Skeletal muscle tissue (tissue), 4 donors: ENCODE measurements around the gene DMRTA2. TPM values are rescaled to one million over a fixed set of nuclear protein-coding genes. Genes with fewer than 3 reads are reported as not detected.
A peak's percentile ranks its signal among the peaks of the same experiment; 100 is the strongest.

Experiments
- H3K27ac ChIP-seq: one replicate; pipeline ENCODE4 v1.7.0; 2013; ENCODE audit warnings: mild to moderate bottlenecking, low read depth, low read length, inconsistent platforms
- H3K27me3 ChIP-seq, 3 donors: one replicate each; pipeline ENCODE4 v1.7.0; 2013; ENCODE audit warnings: low read length in 3 of 3; ENCODE audit not compliant: control insufficient read depth in 3 of 3, insufficient read depth in 3 of 3
- H3K36me3 ChIP-seq, 3 donors: one replicate each; pipeline ENCODE4 v1.7.0; 2013; ENCODE audit warnings: low read length in 3 of 3; ENCODE audit not compliant: control insufficient read depth in 3 of 3, insufficient read depth in 3 of 3
- H3K4me1 ChIP-seq, 3 donors: one replicate each; pipeline ENCODE4 v1.7.0; 2013; ENCODE audit warnings: low read length in 3 of 3, mild to moderate bottlenecking in 3 of 3; ENCODE audit not compliant: control insufficient read depth in 3 of 3, insufficient read depth in 3 of 3
- H3K4me3 ChIP-seq, 3 donors: one replicate each; pipeline ENCODE4 v1.7.0; 2013; ENCODE audit warnings: low read length in 3 of 3
- H3K9ac ChIP-seq, 3 donors: one replicate each; pipeline ENCODE4 v1.7.0; 2013; ENCODE audit warnings: low read length in 3 of 3, mild to moderate bottlenecking in 3 of 3, moderate library complexity in 2 of 3, low read depth in 1 of 3
- H3K9me3 ChIP-seq, 3 donors: one replicate each; pipeline ENCODE4 v1.7.0; 2013; ENCODE audit warnings: low read length in 3 of 3; ENCODE audit not compliant: control insufficient read depth in 3 of 3
- total RNA-seq: library from RNA; depleted of rRNA; stranded (reverse); fragments of >200 nt; gene quantifications from one replicate; pipeline ENCODE4 v1.2.3, GENCODE V29; 2014
- donor health status: Osteomylitis.

The DMRTA2 gene
- total RNA-seq, 1 donor from 2014 or later, result under 0.01 TPM

DNA sequence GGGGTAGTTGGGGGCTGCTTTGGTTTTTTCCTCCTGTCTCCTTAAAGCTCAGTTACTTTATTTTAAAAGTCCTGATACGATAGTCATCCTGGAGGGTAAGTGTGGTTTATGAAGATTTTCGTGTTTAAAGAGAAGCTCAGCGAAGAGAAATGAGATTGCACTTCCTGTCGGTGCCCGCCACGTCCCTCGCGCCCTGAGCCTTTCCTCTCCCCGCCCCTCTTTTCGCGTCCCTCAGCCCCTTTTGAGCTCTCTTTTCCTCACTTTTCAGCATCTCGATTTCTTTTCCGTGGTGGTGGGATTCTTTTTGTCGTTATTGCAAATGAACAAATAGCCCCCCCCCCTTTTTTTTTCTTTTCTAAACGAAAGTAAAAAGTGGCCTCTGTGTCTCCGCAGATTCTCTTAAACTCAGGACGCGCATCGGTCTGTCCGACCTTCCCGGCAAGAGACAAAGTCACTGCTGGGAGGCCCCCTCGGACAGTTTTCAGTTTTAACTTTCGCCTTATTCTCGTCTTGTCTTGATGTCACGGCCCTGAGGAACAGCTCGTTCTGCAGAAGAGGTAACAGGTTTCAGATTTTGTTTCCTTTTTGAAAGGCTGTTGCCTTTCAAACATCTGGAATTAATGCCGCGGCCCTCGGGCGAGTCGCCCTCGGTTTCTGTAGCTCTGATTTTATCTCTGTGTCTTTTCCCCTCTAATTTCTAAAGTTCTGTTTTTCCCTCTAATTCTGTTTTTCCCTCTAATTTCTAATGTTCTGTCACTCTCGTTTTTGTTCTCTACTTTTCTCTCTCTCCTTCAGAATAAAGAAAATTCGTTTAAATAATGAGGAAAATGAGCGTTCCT, 1.0 kb upstream of the DMRTA2 start:
- Histone ChIP-seq H3K36me3 (no peaks in the 10 kb centered on the region), H3K4me3 (peak overlapping the region; percentile 22 to 52 (median 40)), H3K4me1 (peaks cover 30 to 38% (median 31%) of the 10 kb centered on the region in 3 donors), H3K27ac (no peak overlapping the region), H3K9me3 (peaks cover 0 to 4% (median 0%) of the 10 kb centered on the region in 3 donors), H3K9ac (no peak overlapping the region), H3K27me3 (peaks cover 91 to 97% (median 97%) of the 10 kb centered on the region in 3 donors)

DNA sequence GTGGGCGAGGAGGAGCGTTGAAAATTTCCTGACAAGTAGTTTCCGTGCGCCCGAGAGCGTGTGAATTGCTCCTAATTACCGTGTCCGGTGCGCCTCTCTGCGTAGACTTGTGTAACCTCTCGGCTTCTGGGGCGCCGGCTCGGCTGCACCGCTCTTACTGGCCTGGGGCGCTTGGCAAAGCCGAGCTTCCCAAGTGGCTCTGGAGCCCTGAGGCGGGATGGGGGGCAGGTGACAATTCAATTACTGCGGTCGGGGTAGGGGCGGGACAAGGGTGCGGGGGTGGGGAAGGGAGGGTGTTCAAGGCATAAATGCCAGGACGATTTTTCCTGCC, 392 bp upstream of the DMRTA2 start:
- Histone ChIP-seq H3K27ac (no peak overlapping the region), H3K9me3 (peaks cover 0 to 4% (median 0%) of the 10 kb centered on the region in 3 donors), H3K4me1 (peaks cover 31 to 40% (median 33%) of the 10 kb centered on the region in 3 donors), H3K4me3 (peak overlapping the region; percentile 22 to 60 (median 48)), H3K9ac (peak overlapping the region in 1 of 3 donors; percentile 32), H3K27me3 (peaks cover 95 to 97% (median 96%) of the 10 kb centered on the region in 3 donors), H3K36me3 (no peaks in the 10 kb centered on the region)

- H3K4me1 ChIP-seq, result peaks cover 28 to 34% (median 31%) of the 10 kb centered on the region in 3 donors
These were observed 633 bp downstream of the DMRTA2 start for GRCh38 chr1:50422675-50422945.

GRCh38 chr1:50421768-50422674, 1.2 kb downstream of the DMRTA2 start:
- Histone ChIP-seq H3K4me3 (no peak overlapping the region), H3K9ac (no peak overlapping the region), H3K27ac (no peak overlapping the region), H3K9me3 (no peaks in the 10 kb centered on the region), H3K36me3 (no peaks in the 10 kb centered on the region), H3K27me3 (peaks cover 95 to 97% (median 95%) of the 10 kb centered on the region in 3 donors), H3K4me1 (peaks cover 25 to 28% (median 26%) of the 10 kb centered on the region in 3 donors)

More at GRCh38 chr1:50422675-50422945, 633 bp downstream of the DMRTA2 start:
- Histone ChIP-seq H3K9ac (peak overlapping the region in 1 of 3 donors; percentile 16), H3K36me3 (no peaks in the 10 kb centered on the region), H3K4me3 (peak overlapping the region in 2 of 3 donors; percentile 22 to 60), H3K27me3 (peaks cover 95 to 97% (median 95%) of the 10 kb centered on the region in 3 donors), H3K9me3 (no peaks in the 10 kb centered on the region), H3K27ac (no peak overlapping the region)

GRCh38 chr1:50421366-50421748, 1.9 kb downstream of the DMRTA2 start:
- peaks cover 95 to 97% (median 95%) of the 10 kb centered on the region in 3 donors for H3K27me3 ChIP-seq
- H3K36me3 ChIP-seq, result no peaks in the 10 kb centered on the region
- no peaks in the 10 kb centered on the region for H3K9me3 ChIP-seq
- no peak overlapping the region for H3K27ac ChIP-seq
- H3K4me3 ChIP-seq, result no peak overlapping the region
- peaks cover 24 to 29% (median 27%) of the 10 kb centered on the region in 3 donors for H3K4me1 ChIP-seq
- H3K9ac ChIP-seq, result no peak overlapping the region

DNA sequence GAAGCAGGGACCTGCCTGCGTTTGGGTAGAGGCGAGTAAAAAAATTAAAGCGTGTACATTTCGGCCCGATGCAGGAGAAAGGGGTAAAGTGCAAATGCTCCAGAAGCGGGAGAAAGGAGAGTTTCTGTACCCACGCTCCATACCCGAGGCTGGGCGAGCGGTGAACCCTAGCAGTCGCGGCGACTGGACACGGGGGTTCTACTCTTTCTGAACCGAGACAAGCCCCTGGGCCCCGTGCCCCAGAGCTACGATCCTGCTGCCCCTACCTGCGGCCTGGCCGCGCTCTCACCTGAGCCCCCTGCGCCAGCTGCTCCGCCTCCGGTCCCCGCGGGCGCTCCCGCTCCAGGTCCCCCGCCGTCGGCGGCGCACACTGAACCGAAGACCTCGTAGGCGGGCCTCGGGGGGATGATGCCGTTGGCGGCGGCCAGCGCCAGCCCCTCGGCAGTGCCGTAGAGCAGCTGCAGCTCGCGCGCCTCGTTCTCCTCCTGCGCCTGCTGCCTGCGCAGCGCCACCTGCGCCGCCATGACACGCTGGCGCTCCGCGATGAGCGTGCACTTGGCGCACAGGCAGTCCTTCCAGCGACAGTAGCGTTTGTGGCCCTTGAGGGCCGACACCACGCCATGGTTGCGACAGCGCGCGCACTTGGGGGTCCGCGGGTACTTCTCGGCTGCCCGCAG, 2.4 kb downstream of the DMRTA2 start:
- H3K4me1 ChIP-seq, result peaks cover 24 to 29% (median 27%) of the 10 kb centered on the region in 3 donors
- no peak overlapping the region for H3K27ac ChIP-seq
- no peaks in the 10 kb centered on the region for H3K36me3 ChIP-seq
- peaks cover 94 to 97% (median 95%) of the 10 kb centered on the region in 3 donors for H3K27me3 ChIP-seq
- H3K9ac ChIP-seq, result no peak overlapping the region
- H3K4me3 ChIP-seq, result peak overlapping the region in 1 of 3 donors; percentile 27
- H3K9me3 ChIP-seq, result no peaks in the 10 kb centered on the region

- Histone ChIP-seq H3K4me1 (peaks cover 24 to 29% (median 26%) of the 10 kb centered on the region in 3 donors), H3K27ac (no peak overlapping the region), H3K27me3 (peaks cover 94 to 97% (median 95%) of the 10 kb centered on the region in 3 donors), H3K9ac (no peak overlapping the region), H3K4me3 (no peak overlapping the region), H3K36me3 (no peaks in the 10 kb centered on the region), H3K9me3 (no peaks in the 10 kb centered on the region)
These were observed 3.2 kb downstream of the DMRTA2 start for GRCh38 chr1:50419907-50420677.

- Histone ChIP-seq H3K27ac (no peak overlapping the region), H3K4me3 (no peak overlapping the region), H3K36me3 (no peaks in the 10 kb centered on the region), H3K9ac (no peak overlapping the region), H3K4me1 (peaks cover 20 to 24% (median 22%) of the 10 kb centered on the region in 3 donors), H3K9me3 (no peaks in the 10 kb centered on the region), H3K27me3 (peaks cover 94 to 98% (median 95%) of the 10 kb centered on the region in 3 donors)
These were observed 3.9 kb downstream of the DMRTA2 start for GRCh38 chr1:50419192-50419906.
